ENCODE data around the gene SSNA1. TPM values are rescaled to one million over a fixed set of nuclear protein-coding genes. Genes with fewer than 3 reads are reported as not detected.

Gene SSNA1
- total and polyA plus RNA-seq, 9 of the 15 experiments (the other 6 are each of a cell fraction or from before 2014, with no cell fraction given) = 1.9 to 130 (median 57.1) TPM

- no peak for TF ChIP-seq CEBPZ (IDR thresholded peaks at IDR 0.05; ENCODE audit: borderline replicate concordance, low read depth, low read length)
- peak; percentile 63 for TF ChIP-seq TFAP4 (CRISPR knock-in tag; IDR thresholded peaks at IDR 0.05; ENCODE audit: borderline replicate concordance)
- TF ChIP-seq ATF4 (CRISPR knock-in tag; IDR thresholded peaks at IDR 0.05) = no peak
- TF ChIP-seq BRD9 (IDR thresholded peaks at IDR 0.05; ENCODE audit: low read depth, partially characterized antibody) = no peak
- peak; percentile 36; the same call in 1 of the 2 replicates for TF ChIP-seq SIN3B (IDR thresholded peaks at IDR 0.05; ENCODE audit: low read depth)
- TF ChIP-seq PCBP2 (IDR thresholded peaks at IDR 0.05; ENCODE audit: low read depth, low read length, poor library complexity, severe bottlenecking) = no peak
- no peak for TF ChIP-seq XRCC5 (IDR thresholded peaks at IDR 0.05; ENCODE audit: low read depth, low read length)
- TF ChIP-seq ZNF511 (CRISPR knock-in tag; IDR thresholded peaks at IDR 0.05) = no peak
- TF ChIP-seq HMGXB4 (CRISPR knock-in tag; IDR thresholded peaks at IDR 0.05) = no peak
- TF ChIP-seq MNT (conservative IDR thresholded peaks at IDR 0.05) = peak in 1 of 2 experiments; percentile 67; a peak in 1 of 4 replicates
- peak; percentile 52 for TF ChIP-seq HMGN3 (IDR thresholded peaks at IDR 0.05; ENCODE audit: borderline replicate concordance, extremely low read depth, insufficient read length, low read depth, low read length)
- no peak for TF ChIP-seq ZFP36 (IDR thresholded peaks at IDR 0.05; ENCODE audit: low read depth, low read length, partially characterized antibody)
- TF ChIP-seq DIDO1 (tag; IDR thresholded peaks at IDR 0.05; ENCODE audit: low read depth) = no peak
- no peak for TF ChIP-seq ZNF23 (CRISPR knock-in tag; IDR thresholded peaks at IDR 0.05)
- no peak for TF ChIP-seq POLR2AphosphoS2 (IDR thresholded peaks at IDR 0.05; ENCODE audit: low read length)
- no peak for TF ChIP-seq ZNF57 (CRISPR knock-in tag; IDR thresholded peaks at IDR 0.05)
Observed at GRCh38 chr9:137217276-137218211, 29.1 kb downstream of the SSNA1 start (continued).
